Measurements from ENCODE around the gene THBS4. TPM values are rescaled to one million over a fixed set of nuclear protein-coding genes. Genes with fewer than 3 reads are reported as not detected.

THBS4 gene
- total RNA-seq = under 1 TPM; 0.08 to 0.28 TPM
- polyA plus RNA-seq = under 1 TPM; 0.18 to 0.21 TPM

DNA sequence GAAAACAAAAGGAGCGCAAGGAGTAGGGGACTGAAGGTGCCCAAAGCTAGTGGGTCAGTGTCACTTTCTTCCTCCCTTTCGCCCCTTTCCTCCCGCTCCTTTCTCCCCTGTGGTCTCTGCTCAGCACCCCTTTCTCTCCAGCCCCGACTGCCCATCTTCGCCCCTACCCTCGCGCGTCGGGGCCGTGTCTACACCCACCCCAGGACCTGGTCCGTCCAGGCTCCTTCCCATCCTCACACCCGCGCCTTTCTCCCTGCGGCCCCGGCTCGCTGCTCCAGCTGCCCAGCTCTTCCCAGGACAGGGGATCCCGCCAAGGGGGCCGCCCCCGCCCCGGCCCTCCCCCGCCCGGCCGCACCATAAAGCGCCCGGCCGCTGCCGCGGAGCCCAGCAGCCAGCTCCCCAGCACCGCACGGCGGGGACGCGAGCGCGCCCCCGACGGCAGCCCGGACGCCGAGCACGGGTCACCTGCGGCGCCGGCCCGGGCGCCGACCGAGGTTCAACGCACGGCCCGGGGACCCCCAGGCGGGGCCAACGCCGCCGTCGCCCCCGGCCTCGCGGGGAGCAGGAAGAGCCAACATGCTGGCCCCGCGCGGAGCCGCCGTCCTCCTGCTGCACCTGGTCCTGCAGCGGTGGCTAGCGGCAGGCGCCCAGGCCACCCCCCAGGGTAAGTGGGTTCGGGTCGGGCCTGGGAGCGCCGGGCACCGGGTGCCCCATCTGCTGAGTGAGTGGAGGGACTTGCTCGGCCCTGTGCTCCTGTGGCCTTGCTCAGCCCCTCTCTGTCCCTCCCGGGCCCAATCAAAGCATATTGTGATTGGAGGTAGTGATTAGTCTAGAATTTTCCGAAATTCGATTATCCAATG, at the start of gene THBS4:
Gene THBS4, plus strand, starts transcription at position 387 of the 860 bp plus-strand sequence. Its CDS starts 190 bp downstream, at position 577.
- no peak within 1 kb of the TSS for H3K27ac ChIP-seq (ENCODE audit: low read depth in 1 of 2, low read length in 2 of 2)
- DNase-seq (ENCODE audit: low spot score) = no peak
- peak within 1 kb of the TSS in 1 of 3 donors; percentile 51 for H3K4me3 ChIP-seq (ENCODE audit: low read depth in 1 of 3, low read length in 3 of 3)
- no peak for TF ChIP-seq RXRA (IDR thresholded peaks at IDR 0.05)
- TF ChIP-seq RAD21 (IDR thresholded peaks at IDR 0.05) = no peak
- TF ChIP-seq, protein P1, sequence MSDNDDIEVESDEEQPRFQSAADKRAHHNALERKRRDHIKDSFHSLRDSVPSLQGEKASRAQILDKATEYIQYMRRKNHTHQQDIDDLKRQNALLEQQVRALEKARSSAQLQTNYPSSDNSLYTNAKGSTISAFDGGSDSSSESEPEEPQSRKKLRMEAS (IDR thresholded peaks at IDR 0.05) = no peak
- no peak for TF ChIP-seq FOXA1 (IDR thresholded peaks at IDR 0.05)
- no peak for TF ChIP-seq JUND (IDR thresholded peaks at IDR 0.05)
- TF ChIP-seq, protein P2, sequence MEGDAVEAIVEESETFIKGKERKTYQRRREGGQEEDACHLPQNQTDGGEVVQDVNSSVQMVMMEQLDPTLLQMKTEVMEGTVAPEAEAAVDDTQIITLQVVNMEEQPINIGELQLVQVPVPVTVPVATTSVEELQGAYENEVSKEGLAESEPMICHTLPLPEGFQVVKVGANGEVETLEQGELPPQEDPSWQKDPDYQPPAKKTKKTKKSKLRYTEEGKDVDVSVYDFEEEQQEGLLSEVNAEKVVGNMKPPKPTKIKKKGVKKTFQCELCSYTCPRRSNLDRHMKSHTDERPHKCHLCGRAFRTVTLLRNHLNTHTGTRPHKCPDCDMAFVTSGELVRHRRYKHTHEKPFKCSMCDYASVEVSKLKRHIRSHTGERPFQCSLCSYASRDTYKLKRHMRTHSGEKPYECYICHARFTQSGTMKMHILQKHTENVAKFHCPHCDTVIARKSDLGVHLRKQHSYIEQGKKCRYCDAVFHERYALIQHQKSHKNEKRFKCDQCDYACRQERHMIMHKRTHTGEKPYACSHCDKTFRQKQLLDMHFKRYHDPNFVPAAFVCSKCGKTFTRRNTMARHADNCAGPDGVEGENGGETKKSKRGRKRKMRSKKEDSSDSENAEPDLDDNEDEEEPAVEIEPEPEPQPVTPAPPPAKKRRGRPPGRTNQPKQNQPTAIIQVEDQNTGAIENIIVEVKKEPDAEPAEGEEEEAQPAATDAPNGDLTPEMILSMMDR (IDR thresholded peaks at IDR 0.05; ENCODE audit: low read depth, low read length, missing input control) = no peak
- no peak for TF ChIP-seq GABPA (IDR thresholded peaks at IDR 0.05 in 1 of 2, conservative IDR thresholded peaks at IDR 0.05 in 1 of 2)
- H3K27me3 ChIP-seq (ENCODE audit: control insufficient read depth in 4 of 4, insufficient read depth in 4 of 4, low read length in 3 of 4) = peaks cover 0 to 21% (median 11%) of the 10 kb centered on the region in 4 donors
- no peaks in the 10 kb centered on the region for H3K9me3 ChIP-seq (ENCODE audit: control insufficient read depth in 4 of 4, low read length in 3 of 4)
- 9% methylated on average over 76 of the region's 76 CpGs for WGBS
- H3K4me1 ChIP-seq (ENCODE audit: control insufficient read depth in 4 of 4, insufficient read depth in 4 of 4, low read length in 3 of 4) = peaks cover 2 to 8% (median 3%) of the 10 kb centered on the region in 4 donors
- no peak within 1 kb of the TSS for H3K9ac ChIP-seq (ENCODE audit: low read depth in 1 of 2, low read length in 2 of 2)
- H3K36me3 ChIP-seq (ENCODE audit: control insufficient read depth in 4 of 4, insufficient read depth in 3 of 4, low read depth in 1 of 4, low read length in 3 of 4) = no peaks in the 10 kb centered on the region

DNA sequence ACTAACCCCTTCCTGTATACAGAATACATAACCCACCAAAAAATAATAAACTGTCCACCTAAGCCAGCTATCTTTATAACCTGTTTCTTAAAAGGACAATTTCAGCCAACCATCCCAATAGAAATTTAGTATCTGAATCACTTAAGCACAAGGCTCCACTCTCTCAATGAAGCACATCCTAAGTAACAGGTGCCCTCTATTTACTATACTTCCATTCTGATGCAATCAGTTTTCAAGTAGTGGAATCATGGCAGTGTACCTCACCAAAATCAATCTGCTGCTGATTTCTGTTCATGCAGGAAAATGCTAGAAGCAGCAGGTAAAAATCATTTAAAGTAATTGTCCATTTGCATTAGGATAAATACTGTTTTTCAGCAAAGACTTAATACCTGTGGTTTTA, 48.9 kb upstream of the THBS4 start:
- no peak for DNase-seq (ENCODE audit: low spot score)
- Histone ChIP-seq H3K4me3 (ENCODE audit: low read depth in 1 of 3, low read length in 3 of 3) (no peak overlapping the region), H3K9me3 (ENCODE audit: control insufficient read depth in 4 of 4, low read length in 3 of 4) (no peaks in the 10 kb centered on the region), H3K27ac (ENCODE audit: low read depth in 1 of 2, low read length in 2 of 2) (no peak overlapping the region), H3K4me1 (ENCODE audit: control insufficient read depth in 4 of 4, insufficient read depth in 4 of 4, low read length in 3 of 4) (peaks cover 0 to 7% (median 5%) of the 10 kb centered on the region in 4 donors), H3K9ac (ENCODE audit: low read depth in 1 of 2, low read length in 2 of 2) (no peak overlapping the region), H3K36me3 (ENCODE audit: control insufficient read depth in 4 of 4, insufficient read depth in 3 of 4, low read depth in 1 of 4, low read length in 3 of 4) (peaks cover 5 to 39% (median 21%) of the 10 kb centered on the region in 4 donors), H3K27me3 (ENCODE audit: control insufficient read depth in 4 of 4, insufficient read depth in 4 of 4, low read length in 3 of 4) (no peaks in the 10 kb centered on the region)
- TF ChIP-seq EGR1 (IDR thresholded peaks at IDR 0.05; ENCODE audit: low read depth in 2 of 2) (no peak), FOXA2 (IDR thresholded peaks at IDR 0.05) (no peak), RAD21 (IDR thresholded peaks at IDR 0.05) (no peak), SP1 (IDR thresholded peaks at IDR 0.05) (no peak), GABPA (IDR thresholded peaks at IDR 0.05 in 1 of 2, conservative IDR thresholded peaks at IDR 0.05 in 1 of 2) (no peak), NR2F2 (IDR thresholded peaks at IDR 0.05) (no peak), YY1 (IDR thresholded peaks at IDR 0.05) (no peak), FOXA1 (IDR thresholded peaks at IDR 0.05) (no peak), RXRA (IDR thresholded peaks at IDR 0.05) (no peak), TAF1 (conservative IDR thresholded peaks at IDR 0.05) (no peak)
- TF ChIP-seq, protein P2 (IDR thresholded peaks at IDR 0.05; ENCODE audit: low read depth, low read length, missing input control) = no peak
- TF ChIP-seq, protein P3, sequence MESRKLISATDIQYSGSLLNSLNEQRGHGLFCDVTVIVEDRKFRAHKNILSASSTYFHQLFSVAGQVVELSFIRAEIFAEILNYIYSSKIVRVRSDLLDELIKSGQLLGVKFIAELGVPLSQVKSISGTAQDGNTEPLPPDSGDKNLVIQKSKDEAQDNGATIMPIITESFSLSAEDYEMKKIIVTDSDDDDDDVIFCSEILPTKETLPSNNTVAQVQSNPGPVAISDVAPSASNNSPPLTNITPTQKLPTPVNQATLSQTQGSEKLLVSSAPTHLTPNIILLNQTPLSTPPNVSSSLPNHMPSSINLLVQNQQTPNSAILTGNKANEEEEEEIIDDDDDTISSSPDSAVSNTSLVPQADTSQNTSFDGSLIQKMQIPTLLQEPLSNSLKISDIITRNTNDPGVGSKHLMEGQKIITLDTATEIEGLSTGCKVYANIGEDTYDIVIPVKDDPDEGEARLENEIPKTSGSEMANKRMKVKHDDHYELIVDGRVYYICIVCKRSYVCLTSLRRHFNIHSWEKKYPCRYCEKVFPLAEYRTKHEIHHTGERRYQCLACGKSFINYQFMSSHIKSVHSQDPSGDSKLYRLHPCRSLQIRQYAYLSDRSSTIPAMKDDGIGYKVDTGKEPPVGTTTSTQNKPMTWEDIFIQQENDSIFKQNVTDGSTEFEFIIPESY (IDR thresholded peaks at IDR 0.05) = no peak
- TF ChIP-seq, protein P1 (IDR thresholded peaks at IDR 0.05) = no peak
